ENCODE results near the gene IGF2. TPM values are rescaled to one million over a fixed set of nuclear protein-coding genes. Genes with fewer than 3 reads are reported as not detected.
A peak's percentile ranks its signal among the peaks of the same experiment; 100 is the strongest.

IGF2 gene
- total RNA-seq, 1 donor from 2014 or later, result 11.7 TPM

DNA sequence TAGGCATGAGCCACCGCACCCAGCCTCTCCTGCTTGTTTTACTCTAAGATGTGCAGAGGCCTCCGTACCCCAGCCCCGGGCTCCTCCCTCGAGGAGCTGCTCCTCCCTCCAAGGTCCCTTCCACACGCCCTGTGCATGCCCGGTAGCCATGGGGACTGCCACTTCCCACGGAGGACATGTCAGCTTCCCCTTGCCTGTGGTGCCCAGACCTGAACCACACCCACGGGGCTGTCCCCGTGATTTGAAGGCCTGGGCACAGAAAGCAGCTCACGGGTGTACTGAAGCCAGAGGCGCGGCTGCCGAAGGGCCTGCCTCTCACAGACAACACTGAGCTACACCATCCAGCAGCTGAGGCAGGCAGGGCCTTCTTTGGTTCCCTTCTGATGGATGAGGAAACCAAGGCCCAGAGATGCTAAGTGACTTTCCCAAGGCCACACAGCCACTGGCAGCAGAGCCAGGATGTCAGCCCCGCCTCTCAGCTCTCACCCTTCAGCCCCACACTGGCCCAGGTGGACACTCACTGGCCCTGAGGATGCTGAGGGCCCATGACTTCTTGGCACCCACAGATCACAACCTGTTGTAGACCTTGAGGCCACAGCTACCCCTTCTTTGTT, 14.5 kb upstream of the IGF2 start:
- DNase-seq (ENCODE audit: low read depth), result no peak
- no peak overlapping the region for H3K4me3 ChIP-seq (ENCODE audit: low read depth, low read length)
- TF ChIP-seq, protein P1, sequence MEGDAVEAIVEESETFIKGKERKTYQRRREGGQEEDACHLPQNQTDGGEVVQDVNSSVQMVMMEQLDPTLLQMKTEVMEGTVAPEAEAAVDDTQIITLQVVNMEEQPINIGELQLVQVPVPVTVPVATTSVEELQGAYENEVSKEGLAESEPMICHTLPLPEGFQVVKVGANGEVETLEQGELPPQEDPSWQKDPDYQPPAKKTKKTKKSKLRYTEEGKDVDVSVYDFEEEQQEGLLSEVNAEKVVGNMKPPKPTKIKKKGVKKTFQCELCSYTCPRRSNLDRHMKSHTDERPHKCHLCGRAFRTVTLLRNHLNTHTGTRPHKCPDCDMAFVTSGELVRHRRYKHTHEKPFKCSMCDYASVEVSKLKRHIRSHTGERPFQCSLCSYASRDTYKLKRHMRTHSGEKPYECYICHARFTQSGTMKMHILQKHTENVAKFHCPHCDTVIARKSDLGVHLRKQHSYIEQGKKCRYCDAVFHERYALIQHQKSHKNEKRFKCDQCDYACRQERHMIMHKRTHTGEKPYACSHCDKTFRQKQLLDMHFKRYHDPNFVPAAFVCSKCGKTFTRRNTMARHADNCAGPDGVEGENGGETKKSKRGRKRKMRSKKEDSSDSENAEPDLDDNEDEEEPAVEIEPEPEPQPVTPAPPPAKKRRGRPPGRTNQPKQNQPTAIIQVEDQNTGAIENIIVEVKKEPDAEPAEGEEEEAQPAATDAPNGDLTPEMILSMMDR (conservative IDR thresholded peaks at IDR 0.05; ENCODE audit: low read depth, low read length), result no peak

DNA sequence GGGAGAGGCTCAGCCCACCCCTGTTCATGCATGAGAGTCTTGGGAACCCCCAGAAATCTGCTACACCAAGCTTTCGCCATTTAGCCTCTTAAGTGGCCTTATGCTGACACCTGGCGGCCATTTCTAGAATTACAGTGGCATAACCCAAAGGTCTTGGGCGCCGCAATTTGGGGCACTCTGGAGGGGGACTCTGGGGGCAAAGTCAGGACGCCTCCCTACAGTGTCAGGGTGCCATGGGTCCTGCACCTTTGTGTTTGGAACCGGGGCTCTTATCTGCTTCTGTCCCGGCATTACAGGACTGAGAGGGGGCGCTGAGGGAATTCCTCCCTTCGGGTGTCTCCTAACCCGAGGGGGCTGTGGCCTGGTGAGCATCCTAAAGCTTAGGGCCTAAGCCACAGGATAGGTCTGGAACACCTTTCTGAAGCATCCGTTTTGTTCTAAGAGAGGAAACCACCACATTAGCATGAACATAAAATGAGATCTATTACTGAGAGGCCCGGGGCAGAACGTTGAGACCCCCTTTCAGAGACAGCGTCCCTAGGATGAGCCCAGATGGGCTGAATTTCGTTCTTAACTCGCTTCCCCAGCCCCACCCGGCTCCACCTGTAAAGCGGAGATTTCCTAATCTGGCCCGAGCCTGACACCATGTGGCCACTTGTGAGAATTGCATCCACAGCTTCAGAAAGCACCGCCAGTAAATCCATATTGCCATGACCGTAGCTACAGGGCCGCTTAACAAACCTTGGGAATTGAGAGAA, 12.5 kb upstream of the IGF2 start:
- DNase-seq (ENCODE audit: low read depth), result no peak
- TF ChIP-seq, protein P1 (conservative IDR thresholded peaks at IDR 0.05; ENCODE audit: low read depth, low read length), result peak; percentile 72
- no peak overlapping the region for H3K4me3 ChIP-seq (ENCODE audit: low read depth, low read length)

DNA sequence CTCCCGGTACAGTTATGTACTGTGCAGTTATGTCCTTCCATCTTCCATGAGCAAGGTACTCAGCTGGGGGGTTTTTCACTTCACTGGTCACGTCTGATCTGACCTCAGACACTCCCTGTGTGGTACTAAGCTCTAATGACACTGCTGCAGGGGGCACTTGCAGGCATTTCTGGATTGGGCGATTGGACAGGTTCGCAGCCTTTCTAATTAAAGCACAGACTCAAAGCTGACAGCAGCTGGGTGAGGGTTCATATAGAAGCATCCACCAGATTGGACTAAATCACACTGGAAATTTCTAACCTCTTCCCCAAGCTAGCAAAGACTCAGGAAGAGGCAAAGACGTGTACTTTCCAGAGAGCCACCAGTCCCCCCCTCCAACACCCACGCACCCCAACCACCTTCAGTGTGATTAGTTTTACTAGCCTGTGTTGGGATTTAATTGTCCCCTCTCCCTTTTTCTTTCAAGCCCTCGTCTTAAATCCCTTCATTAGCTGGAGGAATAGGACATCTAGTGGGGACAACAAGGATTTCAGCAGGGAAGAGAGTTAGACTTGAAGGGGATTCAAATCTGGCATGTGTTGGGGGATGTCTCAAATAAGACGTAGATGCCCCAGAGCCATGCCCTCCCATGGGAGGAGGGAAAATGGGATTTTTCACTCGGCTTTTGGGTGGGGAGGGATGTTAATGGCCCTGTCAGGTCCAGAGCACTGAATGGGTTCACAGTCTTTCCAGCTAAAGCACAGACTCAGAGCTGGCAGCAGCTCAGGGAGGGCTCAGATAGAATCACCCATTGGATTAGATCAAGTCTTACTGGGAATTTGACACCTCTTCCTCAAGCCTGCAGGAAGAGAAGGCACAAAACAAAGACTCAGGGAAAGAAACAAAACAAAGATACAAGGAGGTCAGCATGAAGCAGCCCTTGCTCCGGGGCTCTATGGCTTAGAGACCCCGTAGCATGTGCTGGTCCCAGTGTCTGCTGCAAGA, 11.0 kb upstream of the IGF2 start:
- no peak overlapping the region for H3K4me3 ChIP-seq (ENCODE audit: low read depth, low read length)
- no peak for DNase-seq (ENCODE audit: low read depth)
- TF ChIP-seq, protein P1 (conservative IDR thresholded peaks at IDR 0.05; ENCODE audit: low read depth, low read length), result peak; percentile 56

DNA sequence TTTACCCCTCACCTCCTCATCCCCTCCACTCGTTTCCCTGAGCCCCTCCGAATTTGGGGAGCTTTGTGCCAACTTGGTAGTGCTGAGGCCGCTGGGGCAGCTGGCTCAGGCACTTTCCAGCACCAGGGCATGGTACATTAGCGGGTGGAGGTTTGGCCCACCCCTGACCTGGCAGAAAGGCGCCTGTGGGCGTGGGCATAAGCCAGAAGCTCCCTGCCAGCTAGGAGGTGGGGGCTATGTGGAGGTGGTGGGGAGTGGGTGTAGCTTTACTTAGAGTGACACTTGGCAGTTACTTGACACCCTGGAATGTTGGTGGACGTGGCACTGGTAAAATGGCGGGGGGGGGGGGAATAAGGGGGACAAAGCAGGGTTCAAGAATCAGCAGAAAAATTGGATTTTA, 10.3 kb upstream of the IGF2 start:
- TF ChIP-seq, protein P1 (conservative IDR thresholded peaks at IDR 0.05; ENCODE audit: low read depth, low read length), result no peak
- no peak for DNase-seq (ENCODE audit: low read depth)

DNA sequence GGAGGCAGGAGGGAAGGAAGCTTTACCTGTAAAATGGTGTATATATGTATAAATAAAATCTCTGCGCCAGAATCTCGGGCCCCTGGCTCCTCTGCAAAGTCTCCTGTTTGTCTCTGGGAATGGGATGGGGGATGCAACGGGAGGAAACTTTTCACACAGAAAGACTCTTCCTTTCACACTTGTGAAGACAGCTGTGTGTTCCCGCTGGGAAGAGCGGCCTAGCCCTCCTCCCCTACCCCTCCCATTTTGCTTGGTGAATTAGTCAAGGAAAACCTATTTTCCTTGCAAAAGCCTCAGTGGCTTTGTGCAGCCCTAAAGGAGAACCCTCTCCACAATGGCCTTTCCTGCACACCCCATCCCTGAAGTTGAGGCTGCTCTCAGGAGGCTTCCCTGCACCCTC, 9.4 kb upstream of the IGF2 start:
- no peak overlapping the region for H3K4me3 ChIP-seq (ENCODE audit: low read depth, low read length)
- no peak for DNase-seq (ENCODE audit: low read depth)
- TF ChIP-seq, protein P1 (conservative IDR thresholded peaks at IDR 0.05; ENCODE audit: low read depth, low read length), result no peak

More for the DNA sequence above, 10.3 kb upstream of the IGF2 start:
- H3K4me3 ChIP-seq (ENCODE audit: low read depth, low read length), result no peak overlapping the region

DNA sequence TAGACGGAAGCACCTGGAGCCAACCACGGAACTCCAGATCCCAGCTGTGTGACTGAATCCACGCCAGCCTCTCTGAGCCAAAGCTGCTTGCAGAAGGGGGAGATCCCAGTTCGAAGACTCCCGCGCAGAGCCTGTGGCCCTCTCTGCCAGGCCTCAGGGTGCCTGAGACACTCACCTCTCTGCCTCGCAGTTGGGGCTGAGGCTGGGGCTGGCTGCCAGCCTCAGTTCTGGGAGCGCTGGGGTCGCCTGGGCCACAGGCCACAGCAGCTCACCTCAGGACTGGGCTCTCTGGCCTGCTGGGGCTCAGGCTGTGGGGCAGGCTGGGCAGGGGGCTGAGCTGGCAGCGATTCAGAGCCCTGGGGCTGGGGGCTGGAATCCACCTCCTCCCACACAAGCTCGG, 8.2 kb upstream of the IGF2 start:
- TF ChIP-seq, protein P1 (conservative IDR thresholded peaks at IDR 0.05; ENCODE audit: low read depth, low read length), result no peak
- H3K4me3 ChIP-seq (ENCODE audit: low read depth, low read length), result no peak overlapping the region
- DNase-seq (ENCODE audit: low read depth), result no peak
